ENCODE data around the gene FLOT1. TPM values are rescaled to one million over a fixed set of nuclear protein-coding genes. Genes with fewer than 3 reads are reported as not detected.
A peak's percentile ranks its signal among the peaks of the same experiment; 100 is the strongest.

The FLOT1 gene
- total and polyA plus RNA-seq, 11 donors: 166 to 310 (median 225) TPM

- ATAC-seq (no peak), DNase-seq (no peak)
- no peaks in the 10 kb centered on the region for H3K36me3 ChIP-seq
- H3K9me3 ChIP-seq: no peaks in the 10 kb centered on the region
- H3K27me3 ChIP-seq: no peaks in the 10 kb centered on the region
- H3K27ac ChIP-seq: peak overlapping the region in 9 of 12 donors; percentile 25 to 79 (median 62)
- H3K4me3 ChIP-seq: no peak overlapping the region
- 61 to 77% (median 71%) methylated on average over 5 of the region's 5 CpGs for WGBS, 4 donors
- intact Hi-C loops (cut with DNase I): no loop called here
- peaks cover 4 to 51% (median 23%) of the 10 kb centered on the region in 12 donors for H3K4me1 ChIP-seq
- TF ChIP-seq POLR2A (IDR thresholded peaks at IDR 0.05): no peak
- TF ChIP-seq, protein P1, sequence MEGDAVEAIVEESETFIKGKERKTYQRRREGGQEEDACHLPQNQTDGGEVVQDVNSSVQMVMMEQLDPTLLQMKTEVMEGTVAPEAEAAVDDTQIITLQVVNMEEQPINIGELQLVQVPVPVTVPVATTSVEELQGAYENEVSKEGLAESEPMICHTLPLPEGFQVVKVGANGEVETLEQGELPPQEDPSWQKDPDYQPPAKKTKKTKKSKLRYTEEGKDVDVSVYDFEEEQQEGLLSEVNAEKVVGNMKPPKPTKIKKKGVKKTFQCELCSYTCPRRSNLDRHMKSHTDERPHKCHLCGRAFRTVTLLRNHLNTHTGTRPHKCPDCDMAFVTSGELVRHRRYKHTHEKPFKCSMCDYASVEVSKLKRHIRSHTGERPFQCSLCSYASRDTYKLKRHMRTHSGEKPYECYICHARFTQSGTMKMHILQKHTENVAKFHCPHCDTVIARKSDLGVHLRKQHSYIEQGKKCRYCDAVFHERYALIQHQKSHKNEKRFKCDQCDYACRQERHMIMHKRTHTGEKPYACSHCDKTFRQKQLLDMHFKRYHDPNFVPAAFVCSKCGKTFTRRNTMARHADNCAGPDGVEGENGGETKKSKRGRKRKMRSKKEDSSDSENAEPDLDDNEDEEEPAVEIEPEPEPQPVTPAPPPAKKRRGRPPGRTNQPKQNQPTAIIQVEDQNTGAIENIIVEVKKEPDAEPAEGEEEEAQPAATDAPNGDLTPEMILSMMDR (IDR thresholded peaks at IDR 0.05): no peak
Observed at GRCh38 chr6:30769853-30770524, 27.5 kb upstream of the FLOT1 start.

- peak in 3 of 4 donors; percentile 88 to 93 (median 90) for ATAC-seq
- peak in 4 of 5 donors; percentile 32 to 87 (median 52) for DNase-seq
- peak overlapping the region in 10 of 12 donors; percentile 19 to 79 (median 58) for H3K27ac ChIP-seq
- no peaks in the 10 kb centered on the region for H3K27me3 ChIP-seq
- peak overlapping the region in 1 of 12 donors; percentile 2 for H3K4me3 ChIP-seq
- WGBS, 4 donors: 24 to 47% (median 38%) methylated on average over 16 of the region's 16 CpGs
- no peaks in the 10 kb centered on the region for H3K9me3 ChIP-seq
- intact Hi-C loops (cut with DNase I): no loop called here
- TF ChIP-seq, protein P1 (IDR thresholded peaks at IDR 0.05): no peak
- H3K36me3 ChIP-seq: no peaks in the 10 kb centered on the region
- H3K4me1 ChIP-seq: peaks cover 4 to 53% (median 28%) of the 10 kb centered on the region in 12 donors
Observed at GRCh38 chr6:30769088-30769852, 26.8 kb upstream of the FLOT1 start.

DNA sequence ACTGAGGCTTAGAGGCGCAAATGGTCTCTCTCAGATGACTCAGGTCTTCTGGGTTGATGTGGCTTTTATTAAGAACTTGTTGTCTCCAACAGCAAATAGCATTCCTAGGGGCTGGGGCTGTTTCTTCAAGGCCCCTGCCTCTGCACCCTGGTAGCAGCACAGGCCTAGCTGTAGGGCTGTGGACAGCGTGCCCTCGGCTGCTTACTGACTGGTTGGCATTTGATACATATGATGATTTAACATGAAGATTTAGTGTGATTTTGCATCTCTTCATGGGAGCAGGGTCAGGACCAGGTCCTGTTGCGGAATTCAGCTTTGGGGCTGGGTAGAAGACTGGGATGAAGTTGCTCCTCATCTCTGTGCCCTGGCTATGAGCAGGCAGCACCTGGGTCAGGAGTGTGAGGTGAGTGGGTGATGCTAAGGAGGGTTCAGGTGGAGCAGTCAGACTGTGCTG lies 26.2 kb upstream of the FLOT1 start:
- no peak overlapping the region for H3K4me3 ChIP-seq
- no peaks in the 10 kb centered on the region for H3K36me3 ChIP-seq
- intact Hi-C loops (cut with DNase I): no loop called here
- no peaks in the 10 kb centered on the region for H3K9me3 ChIP-seq
- peaks cover 4 to 54% (median 34%) of the 10 kb centered on the region in 12 donors for H3K4me1 ChIP-seq
- DNase-seq (no peak), ATAC-seq (no peak)
- 92 to 98% (median 97%) methylated on average over 4 of the region's 4 CpGs for WGBS, 4 donors
- peak overlapping the region in 7 of 12 donors; percentile 5 to 79 (median 66) for H3K27ac ChIP-seq
- no peak for TF ChIP-seq POLR2A (IDR thresholded peaks at IDR 0.05)
- TF ChIP-seq, protein P1 (IDR thresholded peaks at IDR 0.05): no peak
- no peaks in the 10 kb centered on the region for H3K27me3 ChIP-seq

GRCh38 chr6:30767944-30768301 lies 25.4 kb upstream of the FLOT1 start:
- peak overlapping the region in 1 of 12 donors; percentile 84 for H3K27ac ChIP-seq
- H3K4me3 ChIP-seq: no peak overlapping the region
- no peaks in the 10 kb centered on the region for H3K27me3 ChIP-seq
- TF ChIP-seq POLR2A (IDR thresholded peaks at IDR 0.05): no peak
- TF ChIP-seq, protein P1 (IDR thresholded peaks at IDR 0.05): no peak
- ATAC-seq (no peak), DNase-seq (no peak)
- intact Hi-C loops (cut with DNase I): no loop called here
- H3K4me1 ChIP-seq: peaks cover 4 to 58% (median 36%) of the 10 kb centered on the region in 12 donors
- H3K9me3 ChIP-seq: no peaks in the 10 kb centered on the region
- WGBS, 4 donors: 100% methylated on average over 1 of the region's 1 CpG
- no peaks in the 10 kb centered on the region for H3K36me3 ChIP-seq
